GM12892 (cell line): Measurements from ENCODE around the gene NEUROD1.

ENCODE experiments used
- DNase-seq: peaks from one replicate; pipeline ENCODE4 v3.0.0; 2011; ENCODE audit not compliant: insufficient read length
- FAIRE-seq: peaks from 2 replicates; lab custom pipeline; 2011; peaks lifted over from hg19 to GRCh38; lab: Jason Lieb, UNC
- POLR2A ChIP-seq: IDR thresholded peaks from 2 replicates; pipeline ENCODE4 v1.6.1; 2011; ENCODE audit warnings: low read depth, low read length, control low read depth
- POLR2AphosphoS5 ChIP-seq: IDR thresholded peaks from 2 replicates; pipeline ENCODE4 v1.6.1; 2011; ENCODE audit warnings: low read depth, low read length, control low read depth
- TAF1 ChIP-seq: IDR thresholded peaks from 2 replicates; pipeline ENCODE4 v1.6.1; 2011; ENCODE audit warnings: low read depth, mild to moderate bottlenecking, control low read depth, low read length, borderline replicate concordance

NEUROD1 gene

GRCh38 chr2:181686576-181687185 lies 6.4 kb upstream of the NEUROD1 start:
- FAIRE-seq (no peak), DNase-seq (no peak)
- TF ChIP-seq TAF1 (no peak), POLR2A (no peak), POLR2AphosphoS5 (no peak)

- DNase-seq (no peak), FAIRE-seq (no peak)
- no peak for TF ChIP-seq POLR2AphosphoS5
- TF ChIP-seq TAF1: no peak
- TF ChIP-seq POLR2A: no peak
Observed at GRCh38 chr2:181685150-181685688, 4.9 kb upstream of the NEUROD1 start.

DNA sequence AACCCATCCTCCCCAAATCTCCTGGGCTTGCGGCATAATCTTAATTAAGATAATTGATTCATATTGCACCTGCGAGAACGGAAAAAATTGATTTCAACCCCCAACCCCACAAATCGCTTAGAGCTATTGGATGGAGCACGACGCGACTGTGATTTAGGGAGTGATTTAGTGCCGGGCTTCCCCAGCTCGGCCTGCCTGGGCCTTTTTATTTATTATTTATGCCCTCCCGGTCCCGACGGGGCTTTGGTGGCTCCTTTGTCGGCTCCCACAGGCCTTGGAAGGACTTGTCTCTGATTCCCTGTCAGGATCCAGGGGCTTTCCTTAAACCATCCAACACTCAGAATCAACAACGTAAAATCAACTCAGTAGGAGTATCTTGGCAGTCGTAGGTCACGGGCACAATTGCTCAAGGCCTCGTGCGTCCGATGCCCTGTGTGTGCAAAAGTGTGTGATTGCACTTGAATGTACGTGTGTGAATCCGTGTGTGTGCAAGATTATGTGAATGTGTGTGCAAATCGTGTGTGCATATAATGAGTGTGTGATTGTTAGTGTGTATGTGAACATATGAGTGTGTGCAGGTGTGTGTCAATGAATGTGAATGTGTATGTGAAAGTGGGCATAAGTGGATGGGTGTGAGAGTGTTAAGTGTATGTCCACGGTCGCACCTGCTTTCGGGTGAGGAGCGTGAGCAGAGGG lies 4.3 kb upstream of the NEUROD1 start:
- FAIRE-seq: no peak
- TF ChIP-seq POLR2AphosphoS5: no peak
- no peak for TF ChIP-seq TAF1
- TF ChIP-seq POLR2A: no peak
- no peak for DNase-seq

DNA sequence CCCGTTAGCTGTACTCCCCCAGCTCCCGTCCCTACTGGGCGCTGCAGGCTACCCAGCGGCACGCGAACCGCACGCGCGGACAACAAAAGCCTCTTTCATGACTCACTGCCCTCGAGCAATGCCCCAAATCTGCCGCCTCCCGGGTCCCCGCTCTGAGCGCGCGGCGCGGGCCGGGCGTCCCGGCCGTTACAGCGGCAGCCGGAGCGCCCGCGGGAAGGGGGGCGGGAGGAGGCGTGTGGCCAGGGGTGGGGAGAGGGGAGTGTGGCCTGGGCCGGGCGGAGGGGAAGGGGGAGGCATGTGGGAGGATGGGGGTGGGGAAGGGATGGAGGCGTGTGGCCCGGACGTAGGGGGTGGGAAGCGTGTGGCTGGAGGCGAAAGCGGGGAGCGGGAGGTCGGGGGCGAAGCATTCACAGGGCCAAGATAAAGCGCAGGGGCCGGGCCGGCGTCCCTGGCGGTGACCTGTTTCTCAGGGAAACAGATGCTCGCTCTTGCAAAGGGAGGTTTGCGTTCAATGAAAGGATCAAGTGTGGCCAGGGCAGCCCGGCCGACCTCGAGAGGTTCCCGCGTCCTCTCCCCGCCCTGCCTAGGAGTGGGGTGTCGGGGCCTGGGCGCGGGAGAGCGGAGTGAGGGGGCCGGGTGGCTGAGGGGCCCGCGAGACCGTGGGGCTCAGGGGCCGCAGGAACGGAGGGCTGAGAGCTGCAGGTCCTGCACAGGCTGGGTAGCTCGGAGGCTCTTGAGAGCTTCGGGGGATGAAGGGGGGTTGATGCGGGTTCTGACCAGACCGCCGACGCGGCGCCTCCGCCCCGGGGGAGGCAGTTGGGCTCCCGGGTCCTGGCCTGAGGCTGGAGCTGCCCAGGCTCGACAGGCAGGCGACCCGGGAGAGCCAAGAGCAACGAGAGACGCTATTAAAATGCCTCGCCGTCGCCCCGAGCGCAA lies 3.5 kb upstream of the NEUROD1 start:
- DNase-seq (no peak), FAIRE-seq (no peak)
- TF ChIP-seq TAF1: no peak
- TF ChIP-seq POLR2AphosphoS5: no peak
- TF ChIP-seq POLR2A: no peak

DNA sequence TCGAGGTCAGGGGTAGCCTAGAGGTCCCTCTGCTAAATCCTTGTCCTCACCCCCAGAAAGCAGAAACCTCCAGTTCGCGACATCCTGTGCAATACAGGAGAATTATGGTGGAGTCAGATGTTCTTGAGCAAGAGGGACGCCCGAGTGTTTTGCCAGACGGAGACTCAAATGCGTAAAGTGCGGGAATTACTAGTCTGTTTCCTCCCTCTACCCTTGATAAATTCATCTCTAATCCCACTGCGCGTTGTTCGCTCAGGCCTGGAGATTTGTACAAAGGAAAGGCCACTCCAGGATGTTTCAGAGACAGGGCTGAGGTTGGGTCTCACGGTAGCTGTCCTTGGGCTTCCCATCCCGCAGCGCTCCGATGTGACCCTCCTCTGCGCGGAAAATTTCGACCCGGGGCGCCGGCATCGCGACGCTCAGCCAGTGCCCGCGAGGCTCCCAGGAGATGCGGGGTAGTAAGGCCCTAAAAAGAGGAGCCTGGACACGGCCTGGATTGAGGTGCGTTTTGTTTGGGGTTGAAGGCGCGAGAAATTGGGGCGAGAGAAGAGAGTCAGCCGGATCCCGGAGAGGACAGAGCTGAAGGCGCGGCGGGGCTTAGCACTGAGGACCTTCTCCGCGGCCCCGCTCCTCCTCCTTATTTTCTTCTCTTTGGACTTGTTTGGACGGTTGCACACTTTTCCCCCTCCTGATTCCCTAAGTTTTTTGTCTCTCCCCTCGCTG lies 2.6 kb upstream of the NEUROD1 start:
- DNase-seq: no peak
- TF ChIP-seq POLR2A (no peak), TAF1 (no peak), POLR2AphosphoS5 (no peak)
- no peak for FAIRE-seq

DNA sequence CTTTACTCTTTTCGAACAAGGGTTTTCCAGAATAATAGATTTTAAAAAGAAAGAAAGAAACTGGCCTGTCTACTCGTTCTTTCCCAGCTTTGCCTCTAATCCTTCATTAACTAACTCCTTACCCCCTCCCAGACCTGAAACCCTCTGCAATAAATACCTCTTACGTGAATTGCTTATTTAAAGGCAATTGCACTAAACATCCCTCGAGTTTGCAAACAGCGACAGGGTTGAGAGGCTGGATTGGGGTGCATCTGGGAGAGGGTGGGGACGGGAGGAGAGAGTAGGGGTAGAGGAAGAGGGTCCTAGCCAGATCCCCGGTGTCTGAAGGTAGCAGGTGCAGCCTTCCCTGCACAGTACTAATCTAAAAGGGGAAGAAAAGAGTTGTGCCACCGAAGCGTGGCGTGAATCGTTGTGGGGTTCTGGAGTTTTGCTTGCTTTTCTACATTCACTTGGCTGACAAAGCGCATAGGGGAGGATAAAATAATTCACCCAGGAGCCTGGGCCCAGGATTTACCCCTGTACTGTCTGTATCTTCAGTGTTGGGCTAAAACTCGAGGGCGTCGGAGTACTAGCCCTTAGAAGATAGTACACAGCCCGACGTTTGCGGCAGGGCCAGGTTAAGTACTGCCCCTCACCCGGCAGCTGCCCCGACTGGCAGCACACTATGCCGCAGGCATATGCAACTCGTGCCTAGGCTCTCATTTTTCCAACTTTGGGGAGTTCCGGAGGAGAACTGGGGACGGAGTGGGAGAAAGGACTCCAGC lies 1.9 kb upstream of the NEUROD1 start:
- no peak for DNase-seq
- TF ChIP-seq TAF1 (no peak), POLR2A (no peak), POLR2AphosphoS5 (no peak)
- FAIRE-seq: no peak

- TF ChIP-seq TAF1 (no peak), POLR2A (no peak), POLR2AphosphoS5 (no peak)
- FAIRE-seq: no peak
- no peak for DNase-seq
Observed at GRCh38 chr2:181680937-181681811, 857 bp upstream of the NEUROD1 start.

GRCh38 chr2:181679544-181679979 lies 755 bp downstream of the NEUROD1 start:
- no peak for FAIRE-seq
- no peak for DNase-seq
- TF ChIP-seq TAF1 (no peak), POLR2AphosphoS5 (no peak), POLR2A (no peak)

DNA sequence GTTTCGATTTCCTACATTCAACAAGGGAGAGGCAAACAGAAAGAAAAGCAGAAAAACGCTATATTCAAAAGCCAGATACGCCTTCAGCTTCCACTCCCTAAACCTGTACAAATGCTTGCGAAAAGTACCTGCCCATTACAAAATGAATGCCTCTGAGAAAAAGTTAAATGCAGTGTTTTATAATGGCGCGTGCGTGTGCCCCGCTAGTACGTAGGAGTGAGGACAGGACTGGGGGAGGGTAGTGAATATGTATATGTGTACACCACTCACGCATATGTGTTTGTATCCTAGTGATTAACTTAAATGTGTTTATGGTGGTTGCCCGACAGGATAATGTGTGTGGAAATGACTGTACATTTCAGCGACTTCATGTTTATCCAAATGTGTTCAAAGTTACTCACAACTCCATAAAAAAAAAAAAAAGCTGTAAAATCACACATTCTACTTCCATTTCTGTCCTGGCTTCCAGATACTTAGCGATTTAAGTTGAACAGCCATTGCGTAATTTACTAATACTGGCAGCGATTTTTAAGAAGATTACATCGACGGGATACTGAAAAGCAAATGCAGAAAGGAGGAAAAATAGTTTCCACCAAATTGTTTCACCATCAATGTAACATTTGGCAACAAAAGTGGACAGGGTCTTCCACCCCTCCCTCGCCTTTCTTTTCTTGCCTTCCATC lies 1.3 kb downstream of the NEUROD1 start:
- TF ChIP-seq POLR2AphosphoS5 (no peak), TAF1 (no peak), POLR2A (no peak)
- no peak for FAIRE-seq
- DNase-seq: no peak
